ENCODE data around the gene PDE3A. TPM values are rescaled to one million over a fixed set of nuclear protein-coding genes. Genes with fewer than 3 reads are reported as not detected.

PDE3A gene
- total and polyA plus RNA-seq, 2 of the 4 experiments (the other 2 are of a cell fraction), result 0.09 to 0.18 TPM

- Histone ChIP-seq H3K27ac (ENCODE audit: insufficient read depth, low read length) (no peak overlapping the region), H2BK15ac (ENCODE audit: low read depth, low read length) (no peak overlapping the region), H4K5ac (ENCODE audit: low read depth, low read length) (no peak overlapping the region), H3K4me1 (ENCODE audit: control insufficient read depth, insufficient read depth, low read length) (no peaks in the 10 kb centered on the region), H2BK5ac (ENCODE audit: low read depth, low read length, poor library complexity, severe bottlenecking) (no peak overlapping the region), H3K79me1 (ENCODE audit: low read depth in 1 of 2, low read length in 2 of 2) (no peaks in the 10 kb centered on the region), H2AK5ac (ENCODE audit: low read depth, low read length) (no peak overlapping the region), H4K20me1 (ENCODE audit: insufficient read depth, low read length) (no peaks in the 10 kb centered on the region), H2BK20ac (ENCODE audit: low read depth, low read length) (no peak overlapping the region), H2AFZ (replicated peaks; ENCODE audit: low read length, poor library complexity) (no peak overlapping the region), H2AK9ac (replicated peaks; ENCODE audit: low read depth, low read length, poor library complexity) (no peak overlapping the region), H3K27me3 (ENCODE audit: control insufficient read depth, insufficient read depth, low read length) (no peaks in the 10 kb centered on the region), H3K36me3 (ENCODE audit: control insufficient read depth, insufficient read depth, low read length) (no peaks in the 10 kb centered on the region), H3K4me3 (ENCODE audit: insufficient read depth, low read depth, low read length) (no peak overlapping the region), H3K56ac (ENCODE audit: extremely low read depth, insufficient read depth, low read length) (no peak overlapping the region), H3K9me1 (ENCODE audit: insufficient read depth, low read length) (no peaks in the 10 kb centered on the region), H4K91ac (ENCODE audit: insufficient read depth, low read depth, low read length) (no peak overlapping the region), H3K4me2 (ENCODE audit: low read depth, low read length) (no peak overlapping the region), H3K14ac (replicated peaks; ENCODE audit: low read depth, low read length) (no peak overlapping the region), H3K9ac (ENCODE audit: low read depth, low read length) (no peak overlapping the region), H3K4ac (ENCODE audit: low read depth, low read length) (no peak overlapping the region), H3K23ac (ENCODE audit: low read depth, low read length) (no peak overlapping the region), H2BK120ac (ENCODE audit: low read depth, low read length) (no peak overlapping the region), H4K8ac (ENCODE audit: low read depth in 2 of 2, low read length in 2 of 2) (no peak overlapping the region), H3K18ac (ENCODE audit: low read depth, low read length) (no peak overlapping the region), H3K9me3 (ENCODE audit: control insufficient read depth, insufficient read depth, low read length) (no peaks in the 10 kb centered on the region)
- CTCF ChIA-PET, result no interaction called here
- dilution Hi-C loops (cut with HindIII; ENCODE audit: low sequenced_read_pairs, unreplicated experiment), result no loop called here
- intact Hi-C loops (cut with micrococcal nuclease), result no loop called here
- TF ChIP-seq CHD1 (IDR thresholded peaks at IDR 0.05; ENCODE audit: low read depth, low read length) (no peak), NFE2L2 (IDR thresholded peaks at IDR 0.05; ENCODE audit: low read depth, low read length) (no peak), SMC3 (IDR thresholded peaks at IDR 0.05; ENCODE audit: low read depth, low read length) (no peak), BHLHE40 (IDR thresholded peaks at IDR 0.05; ENCODE audit: low read depth, low read length) (no peak), CEBPB (IDR thresholded peaks at IDR 0.05; ENCODE audit: low read depth, low read length) (no peak), MAFK (IDR thresholded peaks at IDR 0.05; ENCODE audit: low read depth, low read length) (no peak), MXI1 (IDR thresholded peaks at IDR 0.05; ENCODE audit: borderline replicate concordance, low read depth, low read length) (no peak), FOS (IDR thresholded peaks at IDR 0.05; ENCODE audit: low read depth, low read length) (no peak), RFX5 (IDR thresholded peaks at IDR 0.05; ENCODE audit: low read depth, low read length) (no peak), POLR2A (IDR thresholded peaks at IDR 0.05; ENCODE audit: low read depth, low read length) (no peak), ELK1 (IDR thresholded peaks at IDR 0.05; ENCODE audit: borderline replicate concordance, low read depth, low read length) (no peak), RAD21 (IDR thresholded peaks at IDR 0.05; ENCODE audit: low read length) (no peak), MAZ (IDR thresholded peaks at IDR 0.05; ENCODE audit: borderline replicate concordance, low read depth, low read length) (no peak), CTCF (conservative IDR thresholded peaks at IDR 0.05; ENCODE audit: low read depth, low read length) (no peak), USF2 (IDR thresholded peaks at IDR 0.05; ENCODE audit: low read depth, low read length) (no peak), RCOR1 (IDR thresholded peaks at IDR 0.05; ENCODE audit: insufficient replicate concordance, low read length) (no peak)
- ATAC-seq (ENCODE audit: low read depth) (no peak), DNase-seq (no peak)
- POLR2A ChIA-PET (ENCODE audit: unreplicated experiment), result no interaction called here
- 0% methylated on average over 1 of the region's 6 CpGs; no CpG with 5 or more reads in 1 of the 2 experiments for WGBS, 2 experiments (ENCODE audit: extremely low coverage in 2 of 2, insufficient read length in 1 of 2)
- BruUV-seq (replicated peaks), result no TSS peak
- in situ Hi-C loops (cut with MboI; ENCODE audit: low sequenced_read_pairs), result no loop called here
These were observed 336.5 kb downstream of the PDE3A start for GRCh38 chr12:20704860-20705259.

All from IMR-90 (cell line).